HCT116 (cell line): ENCODE results near the gene KAZN. TPM values are rescaled to one million over a fixed set of nuclear protein-coding genes. Genes with fewer than 3 reads are reported as not detected.

ENCODE experiments used
- ATAC-seq: fragments of 200-7000 bp; cut with Tn5 transposase; 2 replicates; pipeline ENCODE4 v1.9.1; 2020; ENCODE audit warnings: mild to moderate bottlenecking, moderate library complexity
- BruUV-seq: library from RNA; stranded (reverse); fragments of 400-500 nt; replicated peaks from 2 replicates; lab custom pipeline; 2021; lab: Mats Ljungman, UMichigan
- CTCF ChIA-PET: fragments of 300-600 bp; sonication (Branson Sonifier 250); formaldehyde crosslinking; loops from one replicate; lab custom pipeline; 2021; ENCODE audit warnings: antibody characterized with exemption; lab: Charles Lee
- POLR2A ChIA-PET: fragments of 300-600, 350-600 bp; sonication (Branson Sonifier 250); formaldehyde crosslinking; loops from one replicate; lab custom pipeline; 2021; ENCODE audit warnings: antibody characterized with exemption; lab: Charles Lee
- RAD21 ChIA-PET, 2 experiments: fragments of 300-600 bp; sonication (Branson Sonifier 250); formaldehyde crosslinking; loops; one replicate each; lab custom pipeline; 2023; ENCODE audit warnings: low total read pairs in 2 of 2; ENCODE audit not compliant: uncharacterized antibody in 2 of 2, unreplicated experiment in 2 of 2, low non-redundant PET in 1 of 2; lab: Charles Lee
- DNase-seq: peaks from one replicate; pipeline ENCODE4 v3.0.0-alpha.2; 2010; ENCODE audit warnings: low read depth, low spot score
- H2AFZ ChIP-seq: fragments of 200-600 bp; shearing (Covaris generic), sonication (generic); 2 replicates; pipeline ENCODE4 v1.6.1; 2017; ENCODE audit warnings: low read depth, mixed run types, mixed read lengths, antibody characterized with exemption, low read length; ENCODE audit not compliant: poor library complexity, severe bottlenecking
- H3K27ac ChIP-seq: 2 replicates; pipeline ENCODE4 v1.5.1; 2012; ENCODE audit warnings: low read depth, low read length
- H3K27me3 ChIP-seq: fragments of 200-600 bp; sonication (generic); 2 replicates; pipeline ENCODE4 v1.6.1; 2016; ENCODE audit warnings: mixed run types, low read length, mixed read lengths; ENCODE audit not compliant: insufficient read depth
- H3K36me3 ChIP-seq, 2 experiments: fragments of 200-500 bp in 1 of 2; fragments of 200-600 bp in 1 of 2; sonication (Bioruptor generic) in 1 of 2; sonication (generic) in 1 of 2; 2 replicates each; pipeline versions ENCODE4 v1.5.1 to v1.6.1; 2014 to 2016; ENCODE audit warnings: low read length in 2 of 2, inconsistent platforms in 1 of 2, mixed read lengths in 1 of 2, mixed run types in 1 of 2; ENCODE audit not compliant: insufficient read depth in 2 of 2, control insufficient read depth in 1 of 2
- H3K4me1 ChIP-seq, 2 experiments: fragments of 200-600 bp in 1 of 2; sonication (generic) in 1 of 2; 2 replicates each; pipeline versions ENCODE4 v1.5.1 to v1.6.1; 2012 to 2017; ENCODE audit warnings: low read length in 2 of 2, inconsistent platforms in 1 of 2, mild to moderate bottlenecking in 1 of 2, mixed read lengths in 1 of 2, mixed run types in 1 of 2, moderate library complexity in 1 of 2; ENCODE audit not compliant: insufficient read depth in 2 of 2, control insufficient read depth in 1 of 2
- H3K4me2 ChIP-seq: fragments of 200-600 bp; sonication (generic); 2 replicates; pipeline ENCODE4 v1.6.1; 2017; ENCODE audit warnings: mixed run types, low read length, mixed read lengths
- H3K4me3 ChIP-seq, 2 experiments: fragments of 200-600 bp in 1 of 2; sonication (generic) in 1 of 2; replicated peaks in 1 of 2; 2 replicates each; pipeline ENCODE4 v1.5.1; 2011 to 2016; ENCODE audit warnings: low read length in 2 of 2, control low read depth in 1 of 2, low read depth in 1 of 2, mild to moderate bottlenecking in 1 of 2, mixed read lengths in 1 of 2, mixed run types in 1 of 2
- H3K79me2 ChIP-seq: fragments of 200-600 bp; sonication (generic); 2 replicates; pipeline ENCODE4 v1.6.1; 2017; ENCODE audit warnings: mild to moderate bottlenecking, mixed run types, low read length, moderate library complexity, mixed read lengths; ENCODE audit not compliant: insufficient read depth
- H3K9ac ChIP-seq: fragments of 200-600 bp; sonication (generic); 2 replicates; pipeline ENCODE4 v1.6.1; 2016; ENCODE audit warnings: low read length, mixed read lengths
- H3K9me2 ChIP-seq: fragments of 200-600 bp; sonication (generic), shearing (Covaris generic); 2 replicates; pipeline ENCODE4 v1.6.1; 2017; ENCODE audit warnings: mixed run types, mild to moderate bottlenecking, moderate library complexity; ENCODE audit not compliant: insufficient read depth
- H3K9me3 ChIP-seq, 2 experiments: fragments of 200-500 bp in 1 of 2; fragments of 200-600 bp in 1 of 2; sonication (Bioruptor generic) in 1 of 2; sonication (generic) in 1 of 2; 2 replicates each; pipeline ENCODE4 v1.6.1; 2014 to 2017; ENCODE audit warnings: low read length in 2 of 2, mixed read lengths in 2 of 2, inconsistent platforms in 1 of 2, low read depth in 1 of 2, mild to moderate bottlenecking in 1 of 2, mixed run types in 1 of 2, moderate library complexity in 1 of 2; ENCODE audit not compliant: control insufficient read depth in 1 of 2, insufficient read depth in 1 of 2
- H4K20me1 ChIP-seq: fragments of 200-600 bp; sonication (generic), shearing (Covaris generic); 2 replicates; pipeline ENCODE4 v1.6.1; 2017; ENCODE audit warnings: mixed run types, mild to moderate bottlenecking, moderate library complexity; ENCODE audit not compliant: insufficient read depth
- CBX3 ChIP-seq: IDR thresholded peaks from 2 replicates; pipeline ENCODE4 v1.6.1; 2012; ENCODE audit warnings: low read depth
- CEBPB ChIP-seq: IDR thresholded peaks from 2 replicates; pipeline ENCODE4 v1.6.1; 2012; ENCODE audit warnings: low read depth
- CTCF ChIP-seq, 3 experiments: fragments of 200-600 bp in 1 of 3; sonication (generic) in 1 of 3; IDR thresholded peaks in 2 of 3; conservative IDR thresholded peaks in 1 of 3; 2 replicates each; pipeline ENCODE4 v1.5.1; 2012 to 2017; ENCODE audit warnings: low read depth in 2 of 3, low read length in 2 of 3, antibody characterized with exemption in 1 of 3, borderline replicate concordance in 1 of 3, control low read depth in 1 of 3, mild to moderate bottlenecking in 1 of 3, mixed read lengths in 1 of 3, mixed run types in 1 of 3, moderate library complexity in 1 of 3; ENCODE audit not compliant: insufficient read depth in 1 of 3
- EGR1 ChIP-seq: IDR thresholded peaks from 2 replicates; pipeline ENCODE4 v1.6.1; 2012; ENCODE audit warnings: low read depth
- ELF1 ChIP-seq: IDR thresholded peaks from 2 replicates; pipeline ENCODE4 v1.6.1; 2012; ENCODE audit warnings: low read depth, borderline replicate concordance
- EZH2 ChIP-seq: fragments of 200-600 bp; sonication (generic); IDR thresholded peaks from 2 replicates; pipeline ENCODE4 v1.6.1; 2017; ENCODE audit warnings: antibody characterized with exemption, mixed run types
- EZH2phosphoT487 ChIP-seq: fragments of 200-600 bp; IDR thresholded peaks from 2 replicates; pipeline ENCODE4 v1.6.1; 2018; ENCODE audit warnings: antibody characterized with exemption, borderline replicate concordance
- FOSL1 ChIP-seq: IDR thresholded peaks from 2 replicates; pipeline ENCODE4 v1.6.1; 2012; ENCODE audit warnings: low read depth
- JUND ChIP-seq: IDR thresholded peaks from 2 replicates; pipeline ENCODE4 v1.6.1; 2012
- MAX ChIP-seq: IDR thresholded peaks from 2 replicates; pipeline ENCODE4 v1.6.1; 2012
- POLR2A ChIP-seq: IDR thresholded peaks from 2 replicates; pipeline ENCODE4 v1.7.0; 2011; ENCODE audit warnings: borderline replicate concordance; ENCODE audit not compliant: insufficient read depth, insufficient read length; ENCODE audit errors: extremely low read depth
- POLR2AphosphoS5 ChIP-seq: IDR thresholded peaks from 2 replicates; pipeline ENCODE4 v1.6.1; 2011; ENCODE audit warnings: mild to moderate bottlenecking, low read depth, low read length, moderate library complexity
- RAD21 ChIP-seq: IDR thresholded peaks from 2 replicates; pipeline ENCODE4 v1.6.1; 2012; ENCODE audit warnings: low read depth, mild to moderate bottlenecking
- REST ChIP-seq: IDR thresholded peaks from 2 replicates; pipeline ENCODE4 v1.6.1; 2012; ENCODE audit warnings: low read depth
- SP1 ChIP-seq: IDR thresholded peaks from 2 replicates; pipeline ENCODE4 v1.6.1; 2012; ENCODE audit warnings: low read depth
- SRF ChIP-seq: IDR thresholded peaks from 2 replicates; pipeline ENCODE4 v1.6.1; 2012; ENCODE audit warnings: low read depth
- YY1 ChIP-seq: IDR thresholded peaks from 2 replicates; pipeline ENCODE4 v1.6.1; 2011; ENCODE audit warnings: low read length, low read depth, moderate library complexity, mild to moderate bottlenecking; ENCODE audit not compliant: insufficient replicate concordance; ENCODE audit errors: extremely low read depth
- ZFX ChIP-seq: fragments of 450-650 bp; IDR thresholded peaks from 2 replicates; pipeline ENCODE4 v1.6.1; 2017
- ZNF274 ChIP-seq: fragments of 200-500 bp; sonication (Bioruptor generic); IDR thresholded peaks from 2 replicates; pipeline ENCODE4 v1.6.1; 2014; ENCODE audit warnings: mild to moderate bottlenecking, low read depth, low read length, inconsistent platforms
- intact Hi-C: fragments of 100-400 bp; cut with micrococcal nuclease; formaldehyde crosslinking; loops from 2 replicates; pipeline ENCODE4 v1.10.0; 2022
- total RNA-seq: library from RNA; stranded (reverse); gene quantifications from one replicate; pipeline ENCODE4 v1.2.1, GENCODE V29; 2021; ENCODE audit not compliant: unreplicated experiment

Gene KAZN
- total RNA-seq, 1 experiment from 2014 or later: 13.4 TPM

- Histone ChIP-seq H3K36me3 (no peaks in the 10 kb centered on the region), H4K20me1 (no peaks in the 10 kb centered on the region), H3K4me3 (no peak overlapping the region), H3K9me3 (no peaks in the 10 kb centered on the region), H3K27me3 (peaks cover 46% of the 10 kb centered on the region), H3K4me2 (no peak overlapping the region), H3K9ac (no peak overlapping the region), H3K9me2 (no peaks in the 10 kb centered on the region; the same call in 1 of the 2 replicates), H3K79me2 (no peaks in the 10 kb centered on the region), H2AFZ (no peak overlapping the region), H3K4me1 (no peaks in the 10 kb centered on the region), H3K27ac (no peak overlapping the region)
- BruUV-seq: no TSS peak
- TF ChIP-seq SP1: no peak
- no peak for TF ChIP-seq MAX
- TF ChIP-seq EGR1: no peak
- TF ChIP-seq POLR2AphosphoS5: no peak
- no peak for TF ChIP-seq YY1
- TF ChIP-seq RAD21: no peak
- TF ChIP-seq ZNF274: no peak
- no peak for TF ChIP-seq SRF
- TF ChIP-seq POLR2A: no peak
- TF ChIP-seq ELF1: no peak
- no peak for TF ChIP-seq CEBPB
- TF ChIP-seq CBX3: no peak
- no peak for TF ChIP-seq JUND
- TF ChIP-seq ZFX: no peak
- ChIA-PET POLR2A (no interaction called here), RAD21 (no interaction called here), CTCF (no interaction called here)
- intact Hi-C loops: no loop called here
- ATAC-seq: no peak
- no peak for DNase-seq
These were observed 274.3 kb downstream of the KAZN start for GRCh38 chr1:14872762-14873161.

- Histone ChIP-seq H3K9me3 (no peaks in the 10 kb centered on the region), H3K4me3 (no peak overlapping the region), H3K27ac (no peak overlapping the region), H3K4me2 (no peak overlapping the region), H3K36me3 (no peaks in the 10 kb centered on the region), H3K9me2 (no peaks in the 10 kb centered on the region; the same call in 1 of the 2 replicates), H4K20me1 (no peaks in the 10 kb centered on the region), H3K27me3 (peaks cover 46% of the 10 kb centered on the region), H3K79me2 (no peaks in the 10 kb centered on the region), H2AFZ (no peak overlapping the region), H3K4me1 (no peaks in the 10 kb centered on the region), H3K9ac (no peak overlapping the region)
- ChIA-PET POLR2A (no interaction called here), CTCF (no interaction called here), RAD21 (no interaction called here)
- DNase-seq (no peak), ATAC-seq (no peak)
- no TSS peak for BruUV-seq
- intact Hi-C loops: no loop called here
- TF ChIP-seq REST (no peak), JUND (no peak), CEBPB (no peak), EZH2 (no peak), CTCF (IDR thresholded peaks at IDR 0.05 in 2 of 3, conservative IDR thresholded peaks at IDR 0.05 in 1 of 3; ENCODE audit: borderline replicate concordance in 1 of 3, insufficient read depth in 1 of 3, low read depth in 2 of 3, low read length in 2 of 3) (no peak), FOSL1 (no peak), ELF1 (no peak), EZH2phosphoT487 (no peak), YY1 (no peak), ZFX (no peak)
These were observed 275.2 kb downstream of the KAZN start for GRCh38 chr1:14873677-14874076.
